ENCODE results near the gene ROBO1. TPM values are rescaled to one million over a fixed set of nuclear protein-coding genes. Genes with fewer than 3 reads are reported as not detected.

Gene ROBO1
- total and polyA plus RNA-seq, 2 donors (not counting 3 experiments of a cell fraction or from before 2014, with no cell fraction given) = 5.9 to 14.2 TPM

- CTCF ChIA-PET = no interaction called here
- no peaks in the 10 kb centered on the region for H3K9me3 ChIP-seq (replicated peaks; ENCODE audit: control insufficient read depth, insufficient read depth, low read length)
- no peak overlapping the region for H3K27ac ChIP-seq (ENCODE audit: insufficient read depth, low read depth, low read length)
- dilution Hi-C loops (cut with MboI; ENCODE audit: extremely low pct_ligation_motif_present, low sequenced_read_pairs) = no loop called here
- no peaks in the 10 kb centered on the region for H3K36me3 ChIP-seq (ENCODE audit: control insufficient read depth in 2 of 2, extremely low read depth in 1 of 2, insufficient read depth in 2 of 2, low read length in 2 of 2)
- no peaks in the 10 kb centered on the region for H3K4me1 ChIP-seq (ENCODE audit: control insufficient read depth, extremely low read depth, insufficient read depth, low read length)
- H2AFZ ChIP-seq (ENCODE audit: low read depth, low read length) = no peak overlapping the region
- DNase-seq (ENCODE audit: low read depth, low spot score) (no peak), FAIRE-seq (no peak)
- H3K4me3 ChIP-seq (replicated peaks in 1 of 3; ENCODE audit: insufficient read depth in 1 of 3, low read depth in 1 of 3, low read length in 3 of 3) = no peak overlapping the region
- TF ChIP-seq FOS (IDR thresholded peaks at IDR 0.05; ENCODE audit: borderline replicate concordance, insufficient read depth, low read length) = no peak
- no peak for TF ChIP-seq JUN (IDR thresholded peaks at IDR 0.05; ENCODE audit: borderline replicate concordance, insufficient read depth, insufficient read length, low read depth)
- no peak for TF ChIP-seq EZH2 (IDR thresholded peaks at IDR 0.05; ENCODE audit: borderline replicate concordance, low read depth, low read length, severe bottlenecking)
- no peak for TF ChIP-seq GATA2 (IDR thresholded peaks at IDR 0.05; ENCODE audit: insufficient read depth, insufficient read length, low read depth, low read length)
- no peak for TF ChIP-seq POLR2A (IDR thresholded peaks at IDR 0.05; ENCODE audit: low read depth, low read length)
- TF ChIP-seq MYC (IDR thresholded peaks at IDR 0.05; ENCODE audit: low read depth, low read length) = no peak
- TF ChIP-seq CTCF (IDR thresholded peaks at IDR 0.05; ENCODE audit: extremely low read depth in 1 of 2, insufficient read depth in 1 of 2, low read depth in 1 of 2, low read length in 2 of 2) = no peak
- TF ChIP-seq MAX (IDR thresholded peaks at IDR 0.05; ENCODE audit: insufficient read depth, insufficient read length) = no peak
- no peak for TF ChIP-seq POLR2AphosphoS5 (IDR thresholded peaks at IDR 0.05; ENCODE audit: insufficient read depth, low read depth, low read length)
- H3K79me2 ChIP-seq (ENCODE audit: control insufficient read depth, insufficient read depth, low read length) = no peaks in the 10 kb centered on the region
- no peaks in the 10 kb centered on the region for H4K20me1 ChIP-seq (replicated peaks; ENCODE audit: control insufficient read depth, extremely low read depth, insufficient read depth, low read length)
- no peak overlapping the region for H3K9ac ChIP-seq (replicated peaks; ENCODE audit: extremely low read depth, insufficient read depth, low read length)
- intact Hi-C loops (cut with micrococcal nuclease) = no loop called here
- H3K9me1 ChIP-seq (replicated peaks; ENCODE audit: control insufficient read depth, extremely low read depth, insufficient read depth, low read length) = no peaks in the 10 kb centered on the region
- no peaks in the 10 kb centered on the region for H3K27me3 ChIP-seq (ENCODE audit: control insufficient read depth in 2 of 2, insufficient read depth in 2 of 2, low read length in 2 of 2)
- POLR2A ChIA-PET = no interaction called here
- BruUV-seq (replicated peaks) = no TSS peak
- no peak overlapping the region for H3K4me2 ChIP-seq (ENCODE audit: insufficient read depth, low read length)
Measured at GRCh38 chr3:79230266-79230665, 537.5 kb downstream of the ROBO1 start.

Data from endothelial cell of umbilical vein (primary cell).